GM23338 (cell line): Measurements from ENCODE around the gene TIMM13. TPM values are rescaled to one million over a fixed set of nuclear protein-coding genes. Genes with fewer than 3 reads are reported as not detected.

Experiments used
- ATAC-seq: fragments of 200-7000 bp; cut with Tn5 transposase; 3 replicates; pipeline ENCODE4 v1.9.1; 2020
- DNase-seq: peaks from one replicate; pipeline ENCODE4 v3.0.0-alpha.2; 2015; ENCODE audit warnings: low spot score
- H2AFZ ChIP-seq: fragments of 200-600 bp; sonication (generic); 2 replicates; pipeline ENCODE4 v1.8.0; 2016; ENCODE audit warnings: antibody characterized with exemption, mild to moderate bottlenecking, moderate library complexity
- H3F3A ChIP-seq: fragments of 200-600 bp; sonication (generic); replicated peaks from 2 replicates; pipeline ENCODE4 v1.8.0; 2017; ENCODE audit warnings: antibody characterized with exemption, mixed run types, low read depth
- H3K27ac ChIP-seq: fragments of 200-600 bp; sonication (generic); 2 replicates; pipeline ENCODE4 v1.6.1; 2016; ENCODE audit warnings: low read depth
- H3K27me3 ChIP-seq: fragments of 200-600 bp; sonication (generic); 2 replicates; pipeline ENCODE4 v1.8.0; 2016; ENCODE audit warnings: mild to moderate bottlenecking, mixed run types, moderate library complexity; ENCODE audit not compliant: insufficient read depth
- H3K36me3 ChIP-seq: fragments of 200-600 bp; sonication (generic); 2 replicates; pipeline ENCODE4 v1.8.0; 2016; ENCODE audit warnings: mild to moderate bottlenecking; ENCODE audit not compliant: insufficient read depth
- H3K4me1 ChIP-seq: fragments of 200-600 bp; sonication (generic); 2 replicates; pipeline ENCODE4 v1.8.0; 2016; ENCODE audit warnings: mild to moderate bottlenecking, moderate library complexity; ENCODE audit not compliant: insufficient read depth
- H3K4me2 ChIP-seq: fragments of 200-600 bp; sonication (generic); 2 replicates; pipeline ENCODE4 v1.7.1; 2017; ENCODE audit warnings: mixed run types
- H3K4me3 ChIP-seq: fragments of 200-600 bp; sonication (generic); 2 replicates; pipeline ENCODE4 v1.6.1; 2016; ENCODE audit warnings: mixed run types
- H3K79me2 ChIP-seq: fragments of 200-600 bp; sonication (generic); replicated peaks from 2 replicates; pipeline ENCODE4 v1.8.0; 2017; ENCODE audit warnings: mild to moderate bottlenecking; ENCODE audit not compliant: insufficient read depth
- H3K9me2 ChIP-seq: fragments of 200-600 bp; sonication (generic); 2 replicates; pipeline ENCODE4 v1.8.0; 2017; ENCODE audit not compliant: insufficient read depth
- H4K20me1 ChIP-seq: fragments of 200-600 bp; sonication (generic); replicated peaks from 2 replicates; pipeline ENCODE4 v1.8.0; 2017; ENCODE audit warnings: mild to moderate bottlenecking; ENCODE audit not compliant: insufficient read depth
- H3K27ac Mint-ChIP-seq: 2 replicates; pipeline ENCODE4 v1.8.0; 2020; ENCODE audit warnings: inconsistent platforms, mild to moderate bottlenecking, moderate library complexity, mixed read lengths
- H3K27me3 Mint-ChIP-seq: 3 replicates; pipeline ENCODE4 v1.8.0; 2022; ENCODE audit warnings: low read depth, mild to moderate bottlenecking, moderate library complexity, mixed read lengths, inconsistent platforms; ENCODE audit not compliant: insufficient read depth, poor library complexity
- H3K36me3 Mint-ChIP-seq: 3 replicates; pipeline ENCODE4 v1.8.0; 2021; ENCODE audit warnings: low read depth, mild to moderate bottlenecking, inconsistent platforms, moderate library complexity, mixed read lengths
- H3K4me1 Mint-ChIP-seq: 3 replicates; pipeline ENCODE4 v1.8.0; 2020; ENCODE audit warnings: mild to moderate bottlenecking, inconsistent platforms, mixed read lengths
- H3K4me3 Mint-ChIP-seq: 3 replicates; pipeline ENCODE4 v1.8.0; 2021; ENCODE audit warnings: moderate library complexity, mild to moderate bottlenecking, inconsistent platforms, mixed read lengths
- H3K9me3 Mint-ChIP-seq: 3 replicates; pipeline ENCODE4 v1.8.0; 2020; ENCODE audit warnings: moderate library complexity, mild to moderate bottlenecking, inconsistent platforms, mixed read lengths
- EZH2 ChIP-seq: fragments of 200-600 bp; sonication (generic); IDR thresholded peaks from one replicate; pipeline ENCODE4 v1.8.0; 2017; ENCODE audit warnings: antibody characterized with exemption, mild to moderate bottlenecking, low read depth; ENCODE audit not compliant: unreplicated experiment
- EZH2phosphoT487 ChIP-seq: fragments of 200-600 bp; sonication (generic); IDR thresholded peaks from one replicate; pipeline ENCODE4 v1.8.1; 2018; ENCODE audit warnings: antibody characterized with exemption; ENCODE audit not compliant: unreplicated experiment
- POLR2AphosphoS5 ChIP-seq: IDR thresholded peaks from 2 replicates; pipeline ENCODE4 v1.6.1; 2016; ENCODE audit warnings: antibody characterized with exemption, low read depth
- STAT1 ChIP-seq: IDR thresholded peaks from one replicate; pipeline ENCODE4 v1.6.1; 2016; ENCODE audit warnings: antibody characterized with exemption; ENCODE audit not compliant: unreplicated experiment
- ZNF114 ChIP-seq: fragments of 250-450 bp; sonication (Bioruptor Pico); IDR thresholded peaks from 2 replicates; pipeline ENCODE4 v1.5.0; 2020; ENCODE audit warnings: mild to moderate bottlenecking, moderate library complexity
- ZNF331 ChIP-seq: fragments of 250-450 bp; sonication (Bioruptor Pico); IDR thresholded peaks from 2 replicates; pipeline ENCODE4 v1.5.0; 2020; ENCODE audit warnings: low read depth, mild to moderate bottlenecking, moderate library complexity
- polyA plus RNA-seq: library from polyadenylated mRNA; unstranded; fragments of >200 nt; fragmentation: Nextera tagmentation; extraction: Ambion mirVana; gene quantifications from 2 replicates; pipeline ENCODE4 v1.2.1, GENCODE V29; 2016
- total RNA-seq: library from RNA; depleted of rRNA; stranded (reverse); fragments of >200 nt; shearing (Covaris generic); gene quantifications from 2 replicates; pipeline ENCODE4 v1.2.3, GENCODE V29; 2014
- TF ChIP-seq, protein P1 (sequence below): IDR thresholded peaks from 2 replicates; pipeline ENCODE4 v1.6.1; 2016; ENCODE audit warnings: antibody characterized with exemption
- TF ChIP-seq, protein P2 (sequence below), 2 experiments: fragments of 200-600 bp in 1 of 2; sonication (generic) in 1 of 2; conservative IDR thresholded peaks; 2 replicates each; pipeline versions ENCODE4 v1.5.1 to v1.6.1; 2016 to 2017; ENCODE audit warnings: antibody characterized with exemption in 2 of 2, low read depth in 2 of 2, mild to moderate bottlenecking in 2 of 2, moderate library complexity in 1 of 2
- TF ChIP-seq, protein P3 (sequence below): fragments of 250-450 bp; sonication (Bioruptor Pico); IDR thresholded peaks from 2 replicates; pipeline ENCODE4 v1.5.0; 2020; ENCODE audit warnings: mild to moderate bottlenecking, moderate library complexity

Gene TIMM13
- total and polyA plus RNA-seq, 2 experiments from 2014 or later = 140 to 347 TPM

DNA sequence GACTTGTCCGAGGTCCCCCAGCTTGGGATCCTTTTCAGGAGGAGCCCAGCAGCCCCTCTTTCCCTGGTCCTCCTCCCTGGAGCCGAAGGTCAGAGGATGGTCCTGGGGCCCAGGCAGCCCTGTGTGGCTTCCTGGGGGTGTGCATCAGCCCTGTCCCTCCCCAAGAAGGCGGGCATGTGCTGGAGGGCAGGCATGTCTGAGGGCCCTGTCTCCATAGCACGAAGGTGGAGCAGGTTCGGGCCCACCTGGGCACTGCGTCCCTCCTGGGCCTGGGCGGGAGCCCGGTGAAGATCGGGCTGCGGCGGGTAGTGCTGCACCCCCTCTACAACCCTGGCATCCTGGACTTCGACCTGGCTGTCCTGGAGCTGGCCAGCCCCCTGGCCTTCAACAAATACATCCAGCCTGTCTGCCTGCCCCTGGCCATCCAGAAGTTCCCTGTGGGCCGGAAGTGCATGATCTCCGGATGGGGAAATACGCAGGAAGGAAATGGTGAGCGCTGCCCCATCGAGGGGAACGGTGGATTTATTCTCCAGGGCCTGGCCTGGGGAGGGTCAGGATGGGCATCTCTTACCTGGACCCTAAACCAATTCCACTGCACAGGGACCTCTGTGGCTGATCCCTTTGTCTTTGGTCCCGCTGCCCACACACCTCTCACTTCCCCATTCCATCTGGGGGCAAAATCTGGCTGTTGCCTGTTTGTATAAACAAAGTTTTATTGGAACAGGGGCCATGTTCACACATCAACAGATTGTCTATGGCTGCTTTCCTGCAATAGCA is 10.9 kb downstream of the TIMM13 start:
- Histone ChIP-seq H3K9me2 (no peaks in the 10 kb centered on the region), H3K79me2 (no peaks in the 10 kb centered on the region), H2AFZ (no peak overlapping the region), H3K27me3 (no peaks in the 10 kb centered on the region), H4K20me1 (no peaks in the 10 kb centered on the region), H3K4me2 (no peak overlapping the region), H3K4me3 (no peak overlapping the region), H3K4me1 (no peaks in the 10 kb centered on the region), H3F3A (no peaks in the 10 kb centered on the region), H3K27ac (no peak overlapping the region), H3K36me3 (no peaks in the 10 kb centered on the region)
- Mint-ChIP-seq H3K27ac (no peak overlapping the region), H3K4me3 (no peak overlapping the region), H3K27me3 (peaks cover 10% of the 10 kb centered on the region), H3K9me3 (peaks cover 3% of the 10 kb centered on the region; the same call in 1 of the 3 replicates), H3K4me1 (no peaks in the 10 kb centered on the region), H3K36me3 (peaks cover 4% of the 10 kb centered on the region; the same call in 2 of the 3 replicates)
- no peak for ATAC-seq
- DNase-seq = no peak
- no peak for TF ChIP-seq EZH2
- no peak for TF ChIP-seq ZNF331 (CRISPR knock-in tag)
- no peak for TF ChIP-seq STAT1
- no peak for TF ChIP-seq ZNF114
- TF ChIP-seq, protein P1, sequence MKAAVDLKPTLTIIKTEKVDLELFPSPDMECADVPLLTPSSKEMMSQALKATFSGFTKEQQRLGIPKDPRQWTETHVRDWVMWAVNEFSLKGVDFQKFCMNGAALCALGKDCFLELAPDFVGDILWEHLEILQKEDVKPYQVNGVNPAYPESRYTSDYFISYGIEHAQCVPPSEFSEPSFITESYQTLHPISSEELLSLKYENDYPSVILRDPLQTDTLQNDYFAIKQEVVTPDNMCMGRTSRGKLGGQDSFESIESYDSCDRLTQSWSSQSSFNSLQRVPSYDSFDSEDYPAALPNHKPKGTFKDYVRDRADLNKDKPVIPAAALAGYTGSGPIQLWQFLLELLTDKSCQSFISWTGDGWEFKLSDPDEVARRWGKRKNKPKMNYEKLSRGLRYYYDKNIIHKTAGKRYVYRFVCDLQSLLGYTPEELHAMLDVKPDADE = no peak

DNA sequence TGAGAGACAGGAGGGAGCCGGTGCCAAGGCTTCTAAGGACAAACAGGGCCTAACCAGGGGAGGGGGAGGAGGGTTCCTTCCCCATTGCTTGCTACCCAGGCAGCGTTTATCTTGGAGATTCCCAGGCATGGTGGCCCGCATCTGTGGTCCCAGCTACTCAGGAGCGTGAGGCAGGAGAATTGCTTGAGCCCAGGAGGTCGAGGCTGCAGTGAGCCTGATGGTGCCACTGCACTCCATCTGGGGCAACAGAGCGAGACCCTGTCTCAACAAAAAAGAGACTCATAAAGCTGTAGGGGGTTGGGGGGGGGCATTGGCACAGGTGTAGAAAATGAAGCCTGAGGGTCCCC is 11.4 kb downstream of the TIMM13 start:
- Histone ChIP-seq H3K27me3 (no peaks in the 10 kb centered on the region), H3K9me2 (no peaks in the 10 kb centered on the region), H3K4me2 (no peak overlapping the region), H3K27ac (no peak overlapping the region), H2AFZ (no peak overlapping the region), H3K4me1 (no peaks in the 10 kb centered on the region), H3K36me3 (no peaks in the 10 kb centered on the region), H4K20me1 (no peaks in the 10 kb centered on the region), H3K4me3 (no peak overlapping the region), H3F3A (no peaks in the 10 kb centered on the region), H3K79me2 (no peaks in the 10 kb centered on the region)
- Mint-ChIP-seq H3K27ac (no peak overlapping the region), H3K36me3 (peaks cover 4% of the 10 kb centered on the region; the same call in 2 of the 3 replicates), H3K9me3 (peaks cover 3% of the 10 kb centered on the region; the same call in 1 of the 3 replicates), H3K27me3 (peaks cover 11% of the 10 kb centered on the region), H3K4me3 (no peak overlapping the region), H3K4me1 (no peaks in the 10 kb centered on the region)
- DNase-seq (no peak), ATAC-seq (no peak)
- TF ChIP-seq, protein P2, sequence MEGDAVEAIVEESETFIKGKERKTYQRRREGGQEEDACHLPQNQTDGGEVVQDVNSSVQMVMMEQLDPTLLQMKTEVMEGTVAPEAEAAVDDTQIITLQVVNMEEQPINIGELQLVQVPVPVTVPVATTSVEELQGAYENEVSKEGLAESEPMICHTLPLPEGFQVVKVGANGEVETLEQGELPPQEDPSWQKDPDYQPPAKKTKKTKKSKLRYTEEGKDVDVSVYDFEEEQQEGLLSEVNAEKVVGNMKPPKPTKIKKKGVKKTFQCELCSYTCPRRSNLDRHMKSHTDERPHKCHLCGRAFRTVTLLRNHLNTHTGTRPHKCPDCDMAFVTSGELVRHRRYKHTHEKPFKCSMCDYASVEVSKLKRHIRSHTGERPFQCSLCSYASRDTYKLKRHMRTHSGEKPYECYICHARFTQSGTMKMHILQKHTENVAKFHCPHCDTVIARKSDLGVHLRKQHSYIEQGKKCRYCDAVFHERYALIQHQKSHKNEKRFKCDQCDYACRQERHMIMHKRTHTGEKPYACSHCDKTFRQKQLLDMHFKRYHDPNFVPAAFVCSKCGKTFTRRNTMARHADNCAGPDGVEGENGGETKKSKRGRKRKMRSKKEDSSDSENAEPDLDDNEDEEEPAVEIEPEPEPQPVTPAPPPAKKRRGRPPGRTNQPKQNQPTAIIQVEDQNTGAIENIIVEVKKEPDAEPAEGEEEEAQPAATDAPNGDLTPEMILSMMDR (conservative IDR thresholded peaks at IDR 0.05; ENCODE audit: low read depth in 2 of 2) = no peak
- TF ChIP-seq, protein P3, sequence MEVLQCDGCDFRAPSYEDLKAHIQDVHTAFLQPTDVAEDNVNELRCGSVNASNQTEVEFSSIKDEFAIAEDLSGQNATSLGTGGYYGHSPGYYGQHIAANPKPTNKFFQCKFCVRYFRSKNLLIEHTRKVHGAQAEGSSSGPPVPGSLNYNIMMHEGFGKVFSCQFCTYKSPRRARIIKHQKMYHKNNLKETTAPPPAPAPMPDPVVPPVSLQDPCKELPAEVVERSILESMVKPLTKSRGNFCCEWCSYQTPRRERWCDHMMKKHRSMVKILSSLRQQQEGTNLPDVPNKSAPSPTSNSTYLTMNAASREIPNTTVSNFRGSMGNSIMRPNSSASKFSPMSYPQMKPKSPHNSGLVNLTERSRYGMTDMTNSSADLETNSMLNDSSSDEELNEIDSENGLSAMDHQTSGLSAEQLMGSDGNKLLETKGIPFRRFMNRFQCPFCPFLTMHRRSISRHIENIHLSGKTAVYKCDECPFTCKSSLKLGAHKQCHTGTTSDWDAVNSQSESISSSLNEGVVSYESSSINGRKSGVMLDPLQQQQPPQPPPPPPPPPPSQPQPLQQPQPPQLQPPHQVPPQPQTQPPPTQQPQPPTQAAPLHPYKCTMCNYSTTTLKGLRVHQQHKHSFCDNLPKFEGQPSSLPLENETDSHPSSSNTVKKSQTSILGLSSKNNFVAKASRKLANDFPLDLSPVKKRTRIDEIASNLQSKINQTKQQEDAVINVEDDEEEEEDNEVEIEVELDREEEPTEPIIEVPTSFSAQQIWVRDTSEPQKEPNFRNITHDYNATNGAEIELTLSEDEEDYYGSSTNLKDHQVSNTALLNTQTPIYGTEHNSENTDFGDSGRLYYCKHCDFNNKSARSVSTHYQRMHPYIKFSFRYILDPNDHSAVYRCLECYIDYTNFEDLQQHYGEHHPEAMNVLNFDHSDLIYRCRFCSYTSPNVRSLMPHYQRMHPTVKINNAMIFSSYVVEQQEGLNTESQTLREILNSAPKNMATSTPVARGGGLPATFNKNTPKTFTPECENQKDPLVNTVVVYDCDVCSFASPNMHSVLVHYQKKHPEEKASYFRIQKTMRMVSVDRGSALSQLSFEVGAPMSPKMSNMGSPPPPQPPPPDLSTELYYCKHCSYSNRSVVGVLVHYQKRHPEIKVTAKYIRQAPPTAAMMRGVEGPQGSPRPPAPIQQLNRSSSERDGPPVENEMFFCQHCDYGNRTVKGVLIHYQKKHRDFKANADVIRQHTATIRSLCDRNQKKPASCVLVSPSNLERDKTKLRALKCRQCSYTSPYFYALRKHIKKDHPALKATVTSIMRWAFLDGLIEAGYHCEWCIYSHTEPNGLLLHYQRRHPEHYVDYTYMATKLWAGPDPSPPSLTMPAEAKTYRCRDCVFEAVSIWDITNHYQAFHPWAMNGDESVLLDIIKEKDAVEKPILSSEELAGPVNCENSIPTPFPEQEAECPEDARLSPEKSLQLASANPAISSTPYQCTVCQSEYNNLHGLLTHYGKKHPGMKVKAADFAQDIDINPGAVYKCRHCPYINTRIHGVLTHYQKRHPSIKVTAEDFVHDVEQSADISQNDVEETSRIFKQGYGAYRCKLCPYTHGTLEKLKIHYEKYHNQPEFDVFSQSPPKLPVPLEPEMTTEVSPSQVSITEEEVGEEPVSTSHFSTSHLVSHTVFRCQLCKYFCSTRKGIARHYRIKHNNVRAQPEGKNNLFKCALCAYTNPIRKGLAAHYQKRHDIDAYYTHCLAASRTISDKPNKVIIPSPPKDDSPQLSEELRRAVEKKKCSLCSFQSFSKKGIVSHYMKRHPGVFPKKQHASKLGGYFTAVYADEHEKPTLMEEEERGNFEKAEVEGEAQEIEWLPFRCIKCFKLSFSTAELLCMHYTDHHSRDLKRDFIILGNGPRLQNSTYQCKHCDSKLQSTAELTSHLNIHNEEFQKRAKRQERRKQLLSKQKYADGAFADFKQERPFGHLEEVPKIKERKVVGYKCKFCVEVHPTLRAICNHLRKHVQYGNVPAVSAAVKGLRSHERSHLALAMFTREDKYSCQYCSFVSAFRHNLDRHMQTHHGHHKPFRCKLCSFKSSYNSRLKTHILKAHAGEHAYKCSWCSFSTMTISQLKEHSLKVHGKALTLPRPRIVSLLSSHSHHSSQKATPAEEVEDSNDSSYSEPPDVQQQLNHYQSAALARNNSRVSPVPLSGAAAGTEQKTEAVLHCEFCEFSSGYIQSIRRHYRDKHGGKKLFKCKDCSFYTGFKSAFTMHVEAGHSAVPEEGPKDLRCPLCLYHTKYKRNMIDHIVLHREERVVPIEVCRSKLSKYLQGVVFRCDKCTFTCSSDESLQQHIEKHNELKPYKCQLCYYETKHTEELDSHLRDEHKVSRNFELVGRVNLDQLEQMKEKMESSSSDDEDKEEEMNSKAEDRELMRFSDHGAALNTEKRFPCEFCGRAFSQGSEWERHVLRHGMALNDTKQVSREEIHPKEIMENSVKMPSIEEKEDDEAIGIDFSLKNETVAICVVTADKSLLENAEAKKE (CRISPR knock-in tag) = no peak
- TF ChIP-seq EZH2phosphoT487 (no peak), ZNF331 (CRISPR knock-in tag) (no peak), EZH2 (no peak), POLR2AphosphoS5 (no peak)
